Right ventricle myocardium inferior (tissue), 1 donor: ENCODE results near the gene SLC30A10. TPM values are rescaled to one million over a fixed set of nuclear protein-coding genes. Genes with fewer than 3 reads are reported as not detected.
"Not testable (repeated sequence)": the region's sequence is repeated elsewhere in the genome, so short reads cannot be mapped to it uniquely, and the experiment has no call there.

ENCODE experiments used
- ATAC-seq: fragments of 200-7000 bp; cut with Tn5 transposase; one replicate; pipeline ENCODE4 v1.9.1; 2020; ENCODE audit warnings: mild to moderate bottlenecking, moderate library complexity
- DNase-seq: peaks from one replicate; pipeline ENCODE4 v3.0.0; 2021; ENCODE audit errors: missing footprints
- intact Hi-C: fragments of 100-400 bp; cut with DNase I; formaldehyde crosslinking; loops from one replicate; pipeline ENCODE4 v1.11.0; 2022
- long read RNA-seq: library from polyadenylated mRNA; unstranded; transcript quantifications from one replicate; pipeline ENCODE4 v2.0.0, GENCODE V29; 2021
- total RNA-seq: library from RNA; stranded (reverse); fragmentation: NEBNext Ultra II Directional; extraction: Animal tissue kit (Norgen Biotek cat#: 25700); gene quantifications from one replicate; pipeline ENCODE4 v1.2.1, GENCODE V29; 2021
- donor health status: DM: no; HTN: yes; CAD: no; lungs with severe emphysema.

The SLC30A10 gene
- 0.43 TPM for total RNA-seq
- long read RNA-seq, partial matches to known transcripts: 0 of 1 reads
- long read RNA-seq, other reads (novel, unspliced or antisense): 1 of 1 reads

GRCh38 chr1:219927956-219928790 is at the start of gene SLC30A10:
Gene SLC30A10 (minus strand): TSS chr1:219928557. CDS start chr1:219928440, 117 bp downstream.
- peak; percentile 50 for ATAC-seq

GRCh38 chr1:219973213-219973612 is 44.9 kb upstream of the SLC30A10 start:
- DNase-seq (no peak), ATAC-seq (no peak)
- intact Hi-C loops: no loop called here

More at GRCh38 chr1:219927956-219928790, at the start of gene SLC30A10:
- intact Hi-C loops: no loop called here
- peak; percentile 59 for DNase-seq

- DNase-seq (no peak), ATAC-seq (no peak)
Observed at GRCh38 chr1:219967361-219967760, 39.0 kb upstream of the SLC30A10 start.

GRCh38 chr1:219966071-219966349 is 37.7 kb upstream of the SLC30A10 start:
- ATAC-seq (no peak), DNase-seq (no peak)
- intact Hi-C loops: no loop called here

More at GRCh38 chr1:219967361-219967760, 39.0 kb upstream of the SLC30A10 start:
- intact Hi-C loops: no loop called here

GRCh38 chr1:219965285-219966070 is 37.1 kb upstream of the SLC30A10 start:
- DNase-seq (no peak), ATAC-seq (no peak)
- intact Hi-C loops: no loop called here

GRCh38 chr1:219963432-219963831 is 35.1 kb upstream of the SLC30A10 start:
- ATAC-seq: no peak
- intact Hi-C loops: no loop called here
- no peak for DNase-seq

- no peak for DNase-seq
- intact Hi-C loops: no loop called here
- no peak for ATAC-seq
Observed at GRCh38 chr1:219961684-219962083, 33.3 kb upstream of the SLC30A10 start.

GRCh38 chr1:219959540-219960203 is 31.3 kb upstream of the SLC30A10 start:
- ATAC-seq (no peak), DNase-seq (no peak)
- intact Hi-C loops: no loop called here

GRCh38 chr1:219958875-219959417 is 30.6 kb upstream of the SLC30A10 start:
- no peak for ATAC-seq
- DNase-seq: no peak
- intact Hi-C loops: no loop called here

- ATAC-seq (no peak), DNase-seq (no peak)
- intact Hi-C loops: no loop called here
Observed at GRCh38 chr1:219954736-219955421, 26.5 kb upstream of the SLC30A10 start.

GRCh38 chr1:219954052-219954451 is 25.7 kb upstream of the SLC30A10 start:
- intact Hi-C loops: no loop called here
- ATAC-seq (no peak), DNase-seq (no peak)

GRCh38 chr1:219952361-219952760 is 24.0 kb upstream of the SLC30A10 start:
- intact Hi-C loops: no loop called here
- no peak for ATAC-seq
- DNase-seq: no peak

GRCh38 chr1:219949227-219949626 is 20.9 kb upstream of the SLC30A10 start:
- ATAC-seq, DNase-seq, intact Hi-C loops: not testable (repeated sequence)

GRCh38 chr1:219948766-219949165 is 20.4 kb upstream of the SLC30A10 start:
- intact Hi-C loops, DNase-seq, ATAC-seq: not testable (repeated sequence)

- ATAC-seq (no peak), DNase-seq (no peak)
- intact Hi-C loops: no loop called here
Observed at GRCh38 chr1:219945795-219946194, 17.4 kb upstream of the SLC30A10 start.

- intact Hi-C loops: no loop called here
- ATAC-seq (no peak), DNase-seq (no peak)
Observed at GRCh38 chr1:219941179-219942118, 13.1 kb upstream of the SLC30A10 start.

- intact Hi-C loops: no loop called here
- no peak for DNase-seq
- no peak for ATAC-seq
Observed at GRCh38 chr1:219940707-219941106, 12.3 kb upstream of the SLC30A10 start.
